EL (cell line): Measurements from ENCODE around the gene ANTXR2.

Experiments
- DNase-seq: peaks from one replicate; pipeline ENCODE4 v3.0.0-alpha.2; 2016

ANTXR2 gene

GRCh38 chr4:79854856-79855502 lies 218.1 kb downstream of the ANTXR2 start:
- DNase-seq: no peak

DNA sequence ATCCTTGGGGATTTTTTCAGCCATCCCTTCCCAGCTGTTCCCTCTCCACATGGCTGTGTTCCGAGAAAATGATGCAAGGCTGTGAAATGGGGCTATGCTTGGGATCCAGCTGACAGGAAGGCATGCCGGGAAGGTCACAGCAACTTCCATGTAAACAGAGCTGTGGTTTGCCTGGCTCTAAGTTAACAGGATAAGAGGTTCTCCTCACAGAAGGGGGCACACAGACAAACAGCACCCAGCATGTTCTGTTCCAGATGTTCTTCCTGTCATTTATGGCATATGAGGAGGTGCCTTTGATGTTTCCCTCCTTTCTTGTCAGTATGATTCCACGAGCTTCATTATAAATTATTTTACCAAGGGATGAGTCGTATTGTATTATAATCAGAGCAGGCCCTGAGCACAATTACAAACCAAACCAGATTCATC lies 220.7 kb downstream of the ANTXR2 start:
- peak; percentile 44 for DNase-seq

- DNase-seq: no peak
These were observed 221.3 kb downstream of the ANTXR2 start for GRCh38 chr4:79851625-79852304.
